Measurements from ENCODE around the gene SNRNP48. TPM values are rescaled to one million over a fixed set of nuclear protein-coding genes. Genes with fewer than 3 reads are reported as not detected.

The SNRNP48 gene
- 7.6 and 9.3 TPM in 2 replicates for total RNA-seq (2014; rRNA removed; shearing (Covaris generic))

GRCh38 chr6:7589949-7590917 lies at the start of gene SNRNP48:
SNRNP48 (plus strand) TSS chr6:7590198; CDS start chr6:7590258, 60 bp downstream.
- DNase-seq (ENCODE audit: low spot score) = peak; percentile 95

GRCh38 chr6:7540595-7540994 lies 49.4 kb upstream of the SNRNP48 start:
- DNase-seq (ENCODE audit: low spot score) = no peak

GRCh38 chr6:7541175-7542064 lies 48.6 kb upstream of the SNRNP48 start, which contains the start of gene DSP:
DSP (plus strand) TSS chr6:7541671; CDS start chr6:7541916, 245 bp downstream.
- peak; percentile 74 for DNase-seq (ENCODE audit: low spot score)

GRCh38 chr6:7542065-7542873 lies 47.7 kb upstream of the SNRNP48 start:
- peak; percentile 41 for DNase-seq (ENCODE audit: low spot score)

GRCh38 chr6:7542874-7543624 lies 46.9 kb upstream of the SNRNP48 start:
- DNase-seq (ENCODE audit: low spot score) = peak; percentile 67

- no peak for DNase-seq (ENCODE audit: low spot score)
Observed at GRCh38 chr6:7543789-7544424, 46.1 kb upstream of the SNRNP48 start.

GRCh38 chr6:7544597-7544996 lies 45.4 kb upstream of the SNRNP48 start:
- DNase-seq (ENCODE audit: low spot score) = no peak

GRCh38 chr6:7545316-7546019 lies 44.5 kb upstream of the SNRNP48 start:
- DNase-seq (ENCODE audit: low spot score) = no peak

- no peak for DNase-seq (ENCODE audit: low spot score)
Observed at GRCh38 chr6:7546020-7546369, 44.0 kb upstream of the SNRNP48 start.

GRCh38 chr6:7546383-7546782 lies 43.6 kb upstream of the SNRNP48 start:
- no peak for DNase-seq (ENCODE audit: low spot score)

- peak; percentile 50 for DNase-seq (ENCODE audit: low spot score)
Observed at GRCh38 chr6:7546896-7547295, 43.1 kb upstream of the SNRNP48 start.

- no peak for DNase-seq (ENCODE audit: low spot score)
Observed at GRCh38 chr6:7547315-7547714, 42.7 kb upstream of the SNRNP48 start.

GRCh38 chr6:7550433-7550801 lies 39.6 kb upstream of the SNRNP48 start:
- no peak for DNase-seq (ENCODE audit: low spot score)

GRCh38 chr6:7554533-7555275 lies 35.3 kb upstream of the SNRNP48 start:
- DNase-seq (ENCODE audit: low spot score) = no peak

GRCh38 chr6:7555671-7556070 lies 34.3 kb upstream of the SNRNP48 start:
- DNase-seq (ENCODE audit: low spot score) = no peak

- DNase-seq (ENCODE audit: low spot score) = no peak
Observed at GRCh38 chr6:7556394-7557106, 33.4 kb upstream of the SNRNP48 start.

GRCh38 chr6:7557652-7558051 lies 32.3 kb upstream of the SNRNP48 start:
- DNase-seq (ENCODE audit: low spot score) = no peak

- DNase-seq (ENCODE audit: low spot score) = no peak
Observed at GRCh38 chr6:7558781-7559180, 31.2 kb upstream of the SNRNP48 start.

Data from HT-29 (cell line).